GM19193 (cell line): ENCODE data around the gene PTPRC.

Experiments used
- POLR2A ChIP-seq: IDR thresholded peaks from 4 replicates; pipeline ENCODE4 v1.6.1; 2011; ENCODE audit not compliant: insufficient read depth, insufficient read length; ENCODE audit errors: extremely low read depth

The PTPRC gene

GRCh38 chr1:198669023-198669698, 30.3 kb downstream of the PTPRC start:
- no peak for TF ChIP-seq POLR2A

- TF ChIP-seq POLR2A, result no peak
Observed at GRCh38 chr1:198669771-198670170, 30.9 kb downstream of the PTPRC start.

- TF ChIP-seq POLR2A, result no peak
Observed at GRCh38 chr1:198671136-198671535, 32.3 kb downstream of the PTPRC start.

GRCh38 chr1:198672124-198672523, 33.3 kb downstream of the PTPRC start:
- no peak for TF ChIP-seq POLR2A

- no peak for TF ChIP-seq POLR2A
Observed at GRCh38 chr1:198674009-198674408, 35.2 kb downstream of the PTPRC start.

GRCh38 chr1:198676253-198676652, 37.4 kb downstream of the PTPRC start:
- TF ChIP-seq POLR2A, result no peak

GRCh38 chr1:198677027-198677426, 38.2 kb downstream of the PTPRC start:
- TF ChIP-seq POLR2A, result no peak

GRCh38 chr1:198677871-198678270, 39.0 kb downstream of the PTPRC start:
- no peak for TF ChIP-seq POLR2A

GRCh38 chr1:198678301-198678836, 39.5 kb downstream of the PTPRC start:
- TF ChIP-seq POLR2A, result no peak

- TF ChIP-seq POLR2A, result no peak
Observed at GRCh38 chr1:198678901-198679329, 40.1 kb downstream of the PTPRC start.

- TF ChIP-seq POLR2A, result no peak
Observed at GRCh38 chr1:198679535-198680173, 40.8 kb downstream of the PTPRC start.

GRCh38 chr1:198680174-198680875, 41.5 kb downstream of the PTPRC start:
- TF ChIP-seq POLR2A, result no peak

GRCh38 chr1:198681252-198681651, 42.4 kb downstream of the PTPRC start:
- no peak for TF ChIP-seq POLR2A

GRCh38 chr1:198681831-198682759, 43.3 kb downstream of the PTPRC start:
- TF ChIP-seq POLR2A, result no peak

GRCh38 chr1:198682850-198683249, 44.0 kb downstream of the PTPRC start:
- TF ChIP-seq POLR2A, result no peak

- no peak for TF ChIP-seq POLR2A
Observed at GRCh38 chr1:198683449-198683848, 44.6 kb downstream of the PTPRC start.
